Measurements from ENCODE around the gene KCNMB2.
"Not testable (repeated sequence)": the region's sequence is repeated elsewhere in the genome, so short reads cannot be mapped to it uniquely, and the experiment has no call there.

Gene KCNMB2

DNA sequence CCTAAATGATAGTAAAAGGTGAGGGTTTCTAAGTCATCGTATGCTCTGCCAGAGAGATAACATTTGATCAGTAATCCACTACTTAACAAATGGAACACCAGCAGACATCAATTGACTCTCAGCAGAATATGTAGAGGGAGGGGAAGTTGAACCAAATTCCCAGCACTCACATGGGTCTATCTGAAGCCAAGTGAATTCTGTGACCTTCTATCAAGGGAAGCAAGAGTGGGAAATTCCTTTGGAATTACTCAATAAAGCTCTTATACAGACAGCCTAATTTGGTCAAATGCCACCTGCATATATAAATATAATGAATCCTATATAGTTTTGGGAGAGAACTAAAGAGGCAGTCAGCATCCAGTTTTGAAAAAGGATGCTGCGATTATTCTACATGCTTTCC is 15.8 kb upstream of the KCNMB2 start:
- DNase-seq, result no peak

DNA sequence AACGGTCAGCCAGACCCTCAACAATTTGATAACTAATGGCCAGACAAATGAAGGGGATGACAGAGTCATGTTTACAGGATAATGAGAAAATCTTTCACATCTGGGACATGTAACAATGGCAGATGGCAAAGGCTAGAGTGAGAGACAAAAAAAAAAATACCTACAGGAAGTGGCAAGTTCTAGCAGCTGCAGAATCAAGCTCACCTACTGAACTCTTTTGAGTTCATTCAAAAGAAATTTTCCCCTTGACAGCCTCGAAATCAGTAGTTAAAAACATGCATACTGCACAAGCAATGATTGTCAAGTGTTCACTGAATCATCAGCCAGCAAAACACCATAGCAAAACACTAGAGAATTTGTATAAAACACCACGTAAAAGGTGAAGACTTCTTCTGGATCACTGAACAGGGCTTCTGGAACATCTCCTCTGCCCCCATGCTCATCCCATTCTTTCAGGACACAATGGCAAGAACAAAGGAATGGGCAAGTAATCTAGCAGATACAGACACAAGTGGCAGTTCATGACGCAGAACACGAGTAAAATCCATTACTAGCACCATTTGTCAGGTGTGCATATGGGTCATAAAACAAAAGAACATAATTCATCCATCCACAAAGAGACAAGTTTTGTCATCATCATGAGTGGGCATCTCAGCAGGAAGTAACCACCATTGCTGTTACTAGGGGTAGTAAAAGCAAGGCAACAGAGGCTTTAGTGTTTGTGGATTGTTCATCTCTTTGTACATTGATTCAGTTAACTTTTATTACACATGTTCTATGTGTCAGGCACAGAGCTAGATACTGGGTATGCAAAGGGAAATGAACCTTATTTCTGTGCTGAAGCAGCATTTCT is 13.8 kb upstream of the KCNMB2 start:
- no peak for DNase-seq

DNA sequence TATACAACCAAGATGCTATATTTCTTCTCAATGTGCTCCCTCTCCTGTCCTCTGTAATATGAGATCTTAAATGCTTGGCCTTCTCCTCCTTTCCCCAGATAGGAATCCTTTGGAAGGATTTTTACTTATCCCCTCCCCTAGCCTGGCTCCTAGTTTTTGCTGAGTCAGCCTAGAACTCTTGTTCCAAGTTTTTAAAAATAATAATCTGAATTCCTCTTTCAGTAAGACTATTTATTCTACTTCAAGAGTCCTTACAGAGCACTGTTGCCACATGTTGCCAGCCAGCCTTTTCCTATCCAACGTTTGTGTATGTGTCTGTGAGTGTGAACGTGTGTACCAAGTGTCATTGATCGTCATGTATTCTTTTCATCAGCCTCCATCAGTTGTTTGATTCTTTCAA is 11.0 kb upstream of the KCNMB2 start:
- no peak for DNase-seq

DNA sequence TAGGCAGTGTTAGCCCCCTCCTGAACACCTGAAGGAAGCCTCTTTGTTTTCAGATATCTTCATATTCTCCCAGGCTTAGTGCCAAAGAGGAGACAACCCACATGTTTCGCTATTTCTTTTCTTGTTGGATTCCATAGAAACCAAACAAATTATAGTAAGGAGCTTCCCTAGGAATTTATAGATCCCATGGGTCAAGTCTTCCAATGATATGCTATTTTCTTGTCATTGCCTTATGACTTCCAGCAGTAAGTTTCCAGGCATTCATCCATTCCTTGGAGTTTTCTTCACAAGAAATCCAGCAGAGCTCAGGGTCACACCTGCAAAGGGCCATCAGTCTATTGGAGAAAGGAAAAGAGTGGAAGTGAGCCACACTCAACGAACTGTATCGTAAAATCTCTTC is 9.9 kb upstream of the KCNMB2 start:
- peak; percentile 35 for DNase-seq

DNA sequence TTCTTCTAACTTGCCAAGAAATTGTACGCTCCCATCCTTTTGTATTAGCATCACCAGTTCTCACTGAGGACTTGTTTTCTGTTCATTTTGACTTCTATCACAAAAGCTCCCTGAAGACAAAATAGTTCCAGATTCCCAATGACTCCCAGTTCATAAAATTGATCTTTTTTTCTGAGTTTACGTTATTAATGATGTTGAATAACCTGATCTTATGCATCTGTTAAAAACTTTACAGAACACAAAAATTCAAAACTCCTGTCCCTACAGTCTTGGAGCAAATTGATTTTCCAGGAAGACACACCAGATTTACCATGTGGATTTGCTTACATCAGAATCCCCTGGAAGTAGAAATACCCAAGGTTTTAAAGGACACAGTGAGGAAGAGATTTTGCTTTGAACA is 8.3 kb upstream of the KCNMB2 start:
- DNase-seq, result no peak

DNA sequence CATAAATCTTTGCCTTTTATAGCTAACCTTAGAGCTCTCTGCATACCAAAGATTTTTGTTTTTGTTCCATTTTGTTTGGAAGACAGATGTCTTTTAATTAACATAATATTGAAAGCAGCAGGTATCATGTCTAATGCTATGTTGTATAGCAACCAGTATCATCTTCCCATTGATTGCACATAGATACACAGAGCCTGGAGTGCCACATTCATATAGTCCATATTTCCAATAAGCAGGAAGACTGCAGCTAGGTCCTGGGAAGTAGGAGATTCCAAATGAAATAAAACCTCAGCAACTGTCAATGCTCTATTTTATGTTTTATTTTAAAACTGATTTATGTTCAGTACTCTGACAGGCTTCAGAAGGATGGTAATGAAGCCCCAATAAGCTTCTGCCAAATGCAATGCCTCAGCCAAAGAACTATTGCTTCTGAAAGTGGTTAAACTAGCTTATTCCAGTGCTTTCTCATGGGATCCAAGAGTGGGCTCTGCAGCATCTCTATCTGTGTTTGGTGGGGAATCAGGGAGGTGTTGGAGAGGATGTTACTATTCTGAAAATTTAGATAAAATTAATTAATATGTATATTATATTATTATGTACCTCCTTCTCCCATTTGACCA is 6.5 kb upstream of the KCNMB2 start:
- DNase-seq, result no peak

DNA sequence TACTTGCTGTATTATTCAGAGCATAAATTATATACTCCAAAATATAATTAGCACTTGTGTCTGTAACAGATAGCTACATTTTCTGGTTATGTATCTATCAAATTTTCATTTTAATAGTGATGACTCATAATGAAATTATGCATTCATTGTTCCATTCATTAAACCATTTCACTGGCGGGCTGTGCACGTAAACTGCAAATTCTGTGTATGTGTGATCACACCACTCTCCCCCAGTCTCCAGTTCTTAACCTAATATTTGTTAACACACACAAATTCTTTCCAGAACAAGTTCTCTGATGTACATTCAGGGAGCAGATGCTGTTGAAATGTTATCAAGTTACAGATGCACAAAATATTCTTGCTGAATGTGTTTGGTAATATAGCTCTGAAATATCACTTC is 3.8 kb upstream of the KCNMB2 start:
- no peak for DNase-seq

DNA sequence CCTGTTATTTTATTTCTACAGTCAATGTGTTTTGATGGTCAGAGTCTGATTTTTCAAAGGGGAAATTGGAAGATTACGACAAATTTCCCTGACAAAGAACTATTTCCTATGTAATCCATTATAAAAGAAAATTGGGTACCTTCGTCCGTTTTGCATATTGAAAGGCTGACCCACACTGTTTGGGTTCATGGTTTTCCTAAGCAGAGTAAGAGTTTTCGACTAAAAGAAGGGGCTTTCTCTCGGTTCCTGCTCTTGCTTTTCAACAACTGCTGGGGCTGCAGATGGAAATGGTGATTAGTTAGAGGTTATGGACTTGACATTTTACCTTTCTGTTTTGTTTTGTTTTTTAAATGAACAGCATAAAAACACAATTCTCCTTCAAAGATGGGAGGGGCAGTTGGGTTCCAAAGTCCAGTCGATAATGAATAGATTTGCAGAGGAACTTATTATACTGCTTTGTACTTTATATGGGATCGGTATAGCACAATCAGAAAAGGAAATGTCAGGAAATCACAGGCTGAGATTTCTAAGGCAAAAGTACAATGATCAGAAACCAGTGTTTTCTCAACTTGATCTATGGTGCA is 978 bp downstream of the KCNMB2 start:
- DNase-seq, result no peak

DNA sequence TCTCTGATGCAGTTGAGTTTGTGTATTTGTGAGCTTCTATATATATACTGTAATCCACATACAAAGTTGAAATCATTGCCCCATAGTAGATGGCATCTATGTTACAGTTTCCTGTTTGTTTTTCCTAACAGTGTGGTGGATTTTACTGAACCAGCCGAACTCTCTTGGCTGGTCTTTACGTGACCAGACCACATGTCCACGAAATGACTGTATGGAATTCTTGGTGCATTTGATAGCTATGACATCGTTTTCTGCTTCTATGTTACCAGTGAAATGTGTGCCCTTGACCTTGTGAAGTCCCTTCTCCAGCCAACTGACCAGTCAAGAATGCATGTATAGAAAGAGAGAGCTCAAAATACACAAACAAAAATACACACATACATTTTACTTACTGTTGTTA is 1.8 kb downstream of the KCNMB2 start:
- DNase-seq, result no peak

DNA sequence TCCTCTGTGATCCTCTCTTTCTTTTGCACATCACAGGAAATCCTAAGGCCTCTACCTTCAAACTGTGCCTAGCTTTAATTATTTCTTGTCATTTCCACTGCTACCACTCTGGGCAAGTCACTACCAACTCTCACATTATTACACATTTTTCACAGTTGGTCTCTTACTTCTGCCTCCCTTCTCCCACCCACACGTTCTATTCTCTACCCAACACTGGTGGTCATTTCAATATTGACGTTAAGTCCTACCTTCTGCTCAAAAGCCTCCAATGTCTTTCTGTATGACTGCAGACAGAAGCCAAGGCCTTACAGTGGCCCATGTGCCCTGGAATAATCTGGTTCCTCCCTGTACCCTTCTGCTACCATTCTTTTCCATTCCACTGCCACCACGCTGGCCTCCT is 3.9 kb downstream of the KCNMB2 start:
- DNase-seq, result no peak

DNA sequence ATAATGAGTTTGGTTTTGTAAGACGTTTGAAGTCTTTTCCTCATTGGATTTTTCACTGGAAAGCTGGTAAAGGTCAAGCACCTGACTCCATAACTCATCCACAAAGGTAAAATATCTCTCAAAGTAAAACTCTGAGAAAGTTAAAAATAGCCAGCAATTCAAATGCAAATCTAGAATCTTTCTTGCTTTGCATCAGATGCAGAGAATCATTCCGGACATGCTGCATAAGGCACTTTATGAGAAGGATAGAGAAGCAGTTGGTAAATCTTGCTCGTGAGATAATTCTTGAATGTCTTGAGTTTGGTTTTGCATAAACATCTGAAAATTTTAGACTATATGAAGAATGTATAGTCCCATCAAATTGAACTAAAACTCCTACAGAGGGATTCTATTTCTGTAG is 9.1 kb downstream of the KCNMB2 start:
- no peak for DNase-seq

DNA sequence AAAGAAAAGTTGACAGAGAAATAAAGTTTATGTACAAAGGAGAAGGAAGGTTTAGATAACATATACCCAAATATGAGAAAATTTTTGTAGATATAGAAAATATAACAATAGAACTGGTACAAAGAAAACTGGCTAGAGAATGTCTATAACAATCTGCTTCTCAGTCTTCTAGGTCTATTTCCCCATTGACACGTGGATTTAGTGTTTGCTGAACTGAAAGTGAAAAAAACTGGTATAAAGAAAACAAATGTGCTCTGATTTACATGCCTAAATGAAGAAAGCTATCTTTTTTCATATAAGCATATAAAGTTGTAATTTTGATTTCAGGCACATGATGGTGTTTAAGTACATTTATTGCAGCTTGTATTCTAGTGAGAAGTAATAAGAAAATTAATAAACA is 9.8 kb downstream of the KCNMB2 start:
- no peak for DNase-seq

DNA sequence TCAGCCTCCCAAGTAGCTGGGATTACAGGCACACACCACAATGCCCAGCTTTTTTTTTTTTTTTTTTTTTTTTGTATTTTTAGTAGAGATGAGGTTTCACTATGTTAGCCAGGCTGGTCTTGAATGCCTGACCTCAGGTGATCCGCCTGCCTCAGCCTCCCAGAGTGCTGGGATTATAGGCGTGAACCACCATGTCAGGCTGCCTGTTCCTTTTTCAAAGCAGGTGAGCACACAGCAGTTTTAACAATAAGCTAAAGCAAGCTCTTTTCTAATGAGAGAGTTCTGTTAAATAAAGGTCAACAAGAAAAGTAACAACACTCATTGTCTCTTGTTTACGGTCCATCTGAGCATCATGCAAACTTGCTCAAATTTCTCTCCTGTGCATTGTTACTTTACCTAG is 13.2 kb downstream of the KCNMB2 start:
- not testable (repeated sequence) for DNase-seq

DNA sequence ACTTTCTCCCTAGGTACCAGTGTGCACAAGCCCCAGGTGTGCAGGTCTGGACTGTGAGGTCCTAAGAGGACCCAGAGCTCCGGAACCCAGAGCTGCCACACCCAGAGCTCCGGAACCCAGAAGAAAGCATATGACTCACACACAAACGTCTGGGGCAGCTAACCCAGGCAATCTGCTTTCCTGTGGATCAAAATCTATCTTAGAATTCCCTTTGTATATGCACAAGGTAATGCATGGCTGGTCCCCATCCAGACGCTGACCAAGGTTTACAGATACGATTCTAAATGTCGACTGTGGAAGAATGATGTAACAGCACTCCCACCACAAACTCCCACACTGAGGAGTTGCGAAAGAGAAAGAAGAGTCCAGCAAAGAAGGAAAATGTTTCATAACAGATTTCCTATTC is 15.7 kb downstream of the KCNMB2 start:
- no peak for DNase-seq

DNA sequence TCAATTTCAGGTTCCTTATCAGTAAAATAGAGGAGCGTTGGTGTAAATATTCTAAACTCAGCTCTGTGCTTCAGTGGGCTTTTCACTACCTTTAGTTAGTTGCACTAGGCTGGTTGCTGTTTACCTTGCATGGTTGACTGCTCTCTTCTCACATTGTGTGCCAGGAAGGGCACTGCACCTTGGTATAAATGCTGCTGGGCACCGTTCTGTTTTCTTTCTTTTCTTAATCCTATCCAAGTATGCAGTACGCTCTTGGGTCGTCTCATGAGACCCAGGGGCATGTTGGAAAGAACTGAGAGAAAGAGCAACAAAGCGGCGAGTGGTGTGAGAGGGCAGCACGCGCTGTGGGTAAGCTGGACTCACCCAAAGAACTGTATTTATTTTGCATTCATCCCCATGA is 22.4 kb downstream of the KCNMB2 start:
- no peak for DNase-seq

DNA sequence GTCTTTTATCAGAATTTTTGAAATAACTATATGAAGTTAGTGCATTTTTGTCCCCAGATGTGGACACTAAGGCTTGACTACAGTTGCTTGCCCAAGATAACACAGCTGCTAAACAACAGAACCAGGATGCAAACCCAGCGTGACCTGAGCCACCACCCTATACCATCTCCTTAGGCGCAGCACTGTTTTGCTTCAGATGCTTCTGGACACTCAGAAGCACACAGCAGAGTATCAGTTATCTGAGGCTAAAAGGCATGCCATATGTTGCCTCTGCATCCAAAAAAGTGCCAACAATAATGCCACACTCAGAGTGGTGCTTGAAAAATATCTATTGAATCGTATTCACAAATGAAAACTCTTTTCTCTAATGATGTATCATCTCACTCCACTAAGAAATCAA is 24.5 kb downstream of the KCNMB2 start:
- no peak for DNase-seq

DNA sequence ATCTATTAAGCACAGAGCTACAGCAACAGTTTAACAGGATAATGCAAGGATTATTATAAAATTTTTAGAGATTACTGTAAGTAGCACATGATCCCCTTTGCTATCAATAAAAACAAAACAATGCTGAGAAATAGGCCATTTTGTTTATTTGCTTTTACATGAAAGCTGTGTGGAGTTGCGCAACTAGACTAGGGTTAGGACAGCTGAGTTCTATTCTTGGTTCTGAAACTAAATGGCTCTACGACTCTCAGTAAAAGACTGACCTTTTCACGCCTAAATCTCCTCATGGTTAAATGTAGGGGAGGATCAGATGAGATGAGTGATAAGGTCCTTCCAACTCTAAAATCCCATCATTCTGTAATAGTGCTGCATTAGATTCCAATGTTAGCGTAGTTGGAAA is 25.0 kb downstream of the KCNMB2 start:
- DNase-seq, result no peak

DNA sequence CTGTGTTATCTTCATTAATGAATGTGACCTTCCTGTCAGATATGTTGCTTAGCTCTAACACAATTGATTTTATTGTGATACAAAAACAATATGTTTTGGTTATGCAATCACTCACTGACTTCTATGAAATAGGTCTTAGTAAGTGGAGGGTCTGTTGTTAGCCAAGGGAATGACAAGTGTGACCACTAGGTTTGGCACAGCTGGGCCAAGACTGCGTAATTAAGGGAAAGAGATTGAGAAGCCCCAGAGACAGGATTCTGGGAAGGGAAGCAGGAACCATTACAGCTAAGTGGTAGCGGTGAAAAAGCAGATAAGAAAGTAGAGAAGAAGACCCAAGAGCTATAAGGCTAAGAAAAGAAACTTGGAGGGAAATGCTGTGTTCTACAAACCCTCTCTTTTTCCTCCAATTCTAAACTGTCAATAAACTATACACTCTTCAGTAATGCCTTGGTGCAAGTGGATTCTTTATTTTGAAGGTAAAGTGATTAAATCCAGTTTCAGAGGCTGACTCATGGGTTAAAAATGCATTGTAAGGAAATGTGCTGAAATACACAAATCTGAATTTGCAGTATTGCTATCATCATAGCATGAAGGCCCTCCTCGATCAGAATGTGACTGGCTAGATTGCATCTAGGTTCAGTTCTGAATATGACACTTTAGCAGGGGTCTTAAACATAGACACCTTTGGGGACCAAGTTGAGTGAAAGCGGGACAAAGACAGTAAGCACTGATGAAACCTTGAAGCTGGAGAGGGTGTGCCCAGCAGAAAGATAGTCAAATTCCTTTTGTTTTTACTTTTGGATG is 26.1 kb downstream of the KCNMB2 start:
- DNase-seq, result no peak

DNA sequence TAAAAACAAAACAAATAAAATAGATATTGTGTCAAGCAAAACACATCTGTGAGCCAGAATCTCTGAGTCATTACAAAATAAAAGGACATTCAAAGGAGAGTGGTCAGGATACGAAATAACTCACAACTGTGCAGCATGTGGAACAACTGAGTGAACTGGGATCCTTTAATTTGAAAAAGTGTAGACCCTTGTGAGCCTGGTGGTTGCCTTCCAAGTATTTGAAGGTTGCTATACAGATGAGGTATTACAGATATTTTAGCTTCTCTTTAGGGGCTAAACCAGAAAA is 26.7 kb downstream of the KCNMB2 start:
- no peak for DNase-seq

DNA sequence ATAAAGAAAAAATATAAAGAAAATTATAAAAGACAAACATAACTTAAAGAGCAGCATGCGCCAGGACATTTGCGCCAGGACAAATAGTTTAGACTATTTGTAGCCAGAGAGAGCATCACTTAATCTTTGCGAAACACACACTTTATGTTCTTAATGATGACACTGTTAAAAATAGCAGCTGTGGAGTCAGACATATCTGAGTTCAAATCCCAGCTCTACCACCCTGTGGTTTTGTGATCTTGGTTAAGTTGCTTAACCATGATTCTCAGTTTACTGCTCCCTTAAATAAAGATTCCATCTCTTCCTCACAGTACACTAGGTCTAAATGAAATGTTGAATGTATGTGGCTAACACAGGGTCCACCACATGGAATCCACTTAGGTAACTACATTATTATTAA is 31.4 kb downstream of the KCNMB2 start:
- no peak for DNase-seq

DNA sequence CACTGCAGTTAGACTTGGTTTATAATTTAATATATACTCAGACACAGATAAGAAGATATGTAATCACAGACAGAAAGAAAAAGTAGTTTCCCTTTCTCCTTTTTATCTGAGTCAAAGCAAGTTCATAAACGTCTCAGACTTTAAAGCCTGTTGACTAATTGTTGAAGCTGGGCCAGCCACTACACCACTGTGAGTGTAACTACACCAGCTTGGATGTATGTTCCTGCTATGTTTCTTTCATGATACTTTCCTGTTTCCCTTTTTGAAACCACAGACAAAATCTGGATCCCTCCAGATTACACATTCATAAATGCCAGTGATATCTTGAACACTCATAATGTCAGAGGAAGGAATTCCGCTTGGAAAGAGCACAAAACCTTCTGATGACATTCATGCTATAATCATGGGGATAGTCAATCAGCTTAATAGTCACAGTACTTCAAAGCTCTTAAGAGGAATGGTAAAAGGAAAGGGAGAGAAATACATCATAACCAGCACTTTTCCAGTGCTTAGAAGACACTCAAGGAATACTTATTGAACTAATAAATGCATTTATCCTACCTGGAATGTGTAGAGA is 32.0 kb downstream of the KCNMB2 start:
- no peak for DNase-seq

DNA sequence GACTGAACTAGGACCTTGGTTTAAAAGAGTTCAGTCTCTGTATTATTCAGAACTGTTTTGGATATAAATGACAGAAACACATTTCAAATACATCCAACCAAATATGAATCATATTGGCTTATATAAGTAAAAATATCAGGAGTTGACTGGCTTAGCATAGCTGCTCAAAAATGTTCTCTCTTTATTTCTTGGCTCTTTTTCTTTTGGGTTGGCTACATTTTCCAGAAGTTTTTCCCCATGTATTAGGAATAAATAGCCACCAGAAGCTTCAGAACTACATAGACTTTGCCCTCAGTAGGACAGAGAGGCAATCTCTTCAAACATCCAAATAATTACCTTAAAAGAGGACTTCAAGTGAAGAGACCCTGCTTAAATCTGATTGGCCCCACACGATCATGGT is 32.7 kb downstream of the KCNMB2 start:
- DNase-seq, result no peak

DNA sequence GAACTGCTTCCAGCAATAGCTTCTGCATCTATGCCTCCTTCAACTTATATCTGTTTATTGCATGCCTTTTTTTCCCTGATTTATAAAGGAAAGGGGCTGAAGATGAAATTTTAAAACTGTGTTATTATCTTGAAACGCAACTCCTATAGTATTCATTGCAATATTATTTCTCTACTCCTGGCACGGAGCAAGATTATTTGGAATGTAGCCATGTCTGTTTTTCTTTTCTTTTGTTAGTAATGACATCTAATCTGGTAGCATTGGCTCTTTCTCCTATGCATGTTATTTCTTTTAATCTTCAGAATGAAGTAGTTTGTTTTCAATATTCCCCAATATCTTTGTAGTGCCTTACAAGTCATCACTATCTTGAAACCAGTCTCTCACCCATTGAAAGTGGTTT is 33.6 kb downstream of the KCNMB2 start:
- no peak for DNase-seq

All from right hindlimb (tissue), 1 donor.